GM19351 (cell line): ENCODE data around the gene EEFSEC.

Experiments used
- ATAC-seq: cut with Tn5 transposase; IDR thresholded peaks from one replicate; pipeline ENCODE4 v1.9.1; 2021; ENCODE audit warnings: mild to moderate bottlenecking, moderate library complexity; ENCODE audit not compliant: unreplicated experiment

The EEFSEC gene

DNA sequence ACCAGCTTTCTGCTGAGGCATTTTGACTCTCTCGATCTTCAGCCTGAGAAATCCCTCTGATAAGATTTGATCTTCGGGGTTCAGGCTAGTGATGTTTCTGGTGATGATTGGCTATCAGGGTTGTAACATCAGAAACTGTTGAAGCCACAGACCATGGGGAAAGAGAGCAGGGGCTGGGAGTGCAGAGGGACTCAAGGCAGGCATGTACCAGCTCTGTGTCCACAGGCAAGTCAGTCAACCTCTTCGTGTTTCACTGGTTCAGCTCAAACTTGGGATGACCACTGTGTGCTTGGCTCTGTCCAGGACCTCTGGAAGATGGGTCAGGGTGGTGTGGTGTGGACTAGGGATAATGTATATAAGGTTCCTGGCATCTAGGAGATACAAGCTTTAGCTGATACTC, 116.5 kb downstream of the EEFSEC start:
- ATAC-seq: no peak

DNA sequence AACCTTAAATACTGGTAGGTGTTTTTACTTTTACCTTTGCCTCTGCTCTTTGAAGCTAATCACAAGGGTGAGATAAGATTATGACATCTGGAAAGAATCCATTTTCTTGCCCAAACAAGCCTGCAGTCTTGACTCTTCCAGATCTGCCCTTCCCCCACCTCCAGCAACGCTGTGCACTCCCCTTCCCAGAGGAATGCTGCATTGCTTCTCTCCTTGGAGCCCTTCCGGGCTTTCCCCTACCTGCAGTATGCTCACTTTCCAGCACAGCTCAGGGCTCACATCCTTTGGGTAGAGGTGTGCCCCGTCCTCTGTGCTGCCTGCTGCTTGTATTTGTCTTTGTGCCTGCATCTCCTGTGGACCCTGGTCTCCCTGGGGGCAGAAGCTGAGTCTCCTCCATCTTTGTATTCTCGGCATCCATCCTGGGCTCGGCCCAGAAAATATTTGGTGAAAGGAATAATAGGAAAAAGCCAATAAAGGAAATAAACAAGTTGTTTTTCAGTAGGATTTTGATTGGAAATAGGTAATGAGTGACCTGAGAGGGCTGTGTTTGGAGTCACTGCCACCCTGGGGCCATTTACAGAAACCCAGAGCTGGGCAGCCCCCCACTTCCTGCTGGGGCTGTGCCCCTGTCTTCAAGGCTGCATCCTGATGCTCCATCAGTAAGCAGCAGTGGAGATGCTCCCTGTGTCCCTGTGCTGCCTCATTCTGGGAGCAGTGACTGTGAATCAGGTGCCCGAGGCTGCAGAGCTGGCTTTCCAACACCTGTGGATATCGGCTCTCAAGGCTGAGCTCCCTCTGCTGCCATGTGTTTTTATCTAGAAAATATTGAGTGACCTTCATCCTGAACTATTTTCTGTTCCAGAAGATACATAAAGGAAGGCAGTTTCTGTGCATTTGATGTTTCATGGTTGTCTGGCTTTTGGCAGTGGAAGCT, 117.5 kb downstream of the EEFSEC start:
- no peak for ATAC-seq

DNA sequence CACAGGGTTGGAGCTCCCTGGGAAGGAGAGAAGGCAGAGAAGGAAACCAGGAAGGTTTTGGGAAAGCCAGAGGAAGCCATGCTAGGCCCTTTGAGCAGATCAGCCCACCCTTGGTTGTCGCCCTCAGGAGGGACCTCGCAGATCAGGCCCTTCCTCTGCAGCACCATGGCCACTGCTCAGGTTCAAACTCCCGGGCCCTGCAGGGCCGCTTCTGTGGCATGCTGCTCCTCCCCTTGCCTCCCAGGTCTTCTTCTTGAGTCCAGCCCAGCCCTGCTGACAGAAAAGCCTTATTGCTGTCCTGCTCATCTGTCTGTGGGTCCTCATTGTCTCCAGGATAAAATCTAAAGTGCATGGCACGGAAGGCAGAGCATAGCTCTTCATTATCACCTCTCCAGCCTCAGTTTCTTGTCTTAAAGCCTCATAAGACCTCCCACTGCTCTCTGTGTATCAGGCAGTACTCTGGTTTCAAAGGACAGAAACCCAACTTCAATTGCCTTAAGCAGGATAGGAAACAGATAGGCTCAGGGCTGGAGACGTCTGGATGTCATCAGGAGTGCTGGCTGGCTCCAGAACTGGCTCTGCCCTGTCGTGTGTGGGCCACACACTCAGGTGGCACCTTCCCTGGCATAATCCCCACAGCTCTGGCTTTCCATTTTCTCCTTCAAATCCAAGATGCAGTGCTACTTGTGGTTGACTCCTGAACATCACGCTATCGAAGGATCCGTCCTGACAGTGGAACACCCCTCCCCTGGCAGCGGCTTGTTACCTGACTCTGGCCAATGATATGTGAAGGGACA, 118.5 kb downstream of the EEFSEC start:
- ATAC-seq: no peak

DNA sequence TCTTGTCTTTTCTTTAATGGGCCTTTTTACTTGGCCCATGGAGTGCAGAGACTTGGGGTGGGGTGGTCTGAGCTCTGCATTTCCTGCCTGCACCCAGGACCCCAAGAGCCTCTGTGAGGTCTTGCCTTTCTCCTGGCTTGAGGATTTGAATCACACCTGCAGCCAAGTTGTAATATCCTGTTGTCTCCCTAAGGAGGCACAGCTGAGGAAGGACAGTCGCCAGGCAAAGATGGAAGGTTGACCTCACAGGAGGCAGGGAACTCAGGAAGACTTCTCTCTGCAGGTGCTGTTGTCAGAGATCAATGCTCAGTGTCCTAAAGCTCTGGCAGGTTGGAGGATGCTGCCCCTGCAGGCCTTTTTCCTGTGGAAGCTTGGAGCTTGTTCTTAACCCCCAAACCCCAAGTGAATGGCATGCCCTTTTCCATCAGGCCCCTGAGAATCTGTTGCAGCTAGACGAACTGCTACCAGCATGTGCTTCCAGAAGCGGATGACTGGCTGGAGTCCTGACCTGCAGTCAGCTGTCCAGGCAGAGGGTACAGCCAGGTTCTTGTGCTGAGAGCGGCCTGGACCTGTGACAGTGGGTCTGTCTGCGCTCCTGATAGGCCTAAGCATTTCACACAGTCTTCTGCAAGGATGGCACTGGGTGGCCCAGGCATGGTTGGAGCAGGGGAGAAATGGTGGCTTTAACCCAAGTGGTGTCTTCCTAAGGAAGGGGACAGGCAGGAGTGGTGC, 120.0 kb downstream of the EEFSEC start:
- no peak for ATAC-seq

DNA sequence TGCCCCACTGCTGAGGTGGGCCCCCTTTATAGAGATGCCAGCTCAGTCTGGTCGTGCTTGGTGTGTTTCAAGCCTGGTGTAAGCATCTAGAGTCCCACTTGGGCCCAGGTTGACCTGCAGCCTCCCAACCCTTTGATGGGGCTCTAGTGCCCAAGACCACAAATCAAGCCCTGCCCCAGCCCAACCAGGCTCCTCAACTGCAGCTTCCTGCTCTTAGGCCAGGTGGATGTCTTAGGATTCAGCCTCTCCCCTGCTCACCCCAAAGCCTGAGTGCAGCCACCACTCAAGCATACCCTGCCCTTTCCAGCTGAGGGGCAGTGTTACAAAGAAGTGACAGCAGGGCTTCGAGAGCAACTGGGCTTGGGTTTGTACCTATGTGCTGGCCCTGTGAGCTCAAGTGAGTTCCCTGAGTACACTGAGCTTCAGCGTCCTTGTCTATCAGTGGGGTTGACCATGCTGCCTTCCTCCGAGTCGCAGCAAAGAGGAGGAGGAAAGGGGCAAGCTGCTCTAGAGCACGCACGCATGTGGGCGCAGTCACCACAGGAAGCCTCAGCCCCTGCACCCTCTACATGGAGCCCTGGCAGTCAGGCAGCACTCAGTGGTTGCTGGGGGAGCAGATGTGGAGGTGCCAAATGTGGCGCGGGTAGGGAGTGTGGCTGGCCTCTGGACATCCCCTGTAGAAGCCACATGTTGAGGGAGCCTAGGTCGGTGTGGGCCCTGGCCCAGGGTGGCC, 120.7 kb downstream of the EEFSEC start:
- no peak for ATAC-seq

DNA sequence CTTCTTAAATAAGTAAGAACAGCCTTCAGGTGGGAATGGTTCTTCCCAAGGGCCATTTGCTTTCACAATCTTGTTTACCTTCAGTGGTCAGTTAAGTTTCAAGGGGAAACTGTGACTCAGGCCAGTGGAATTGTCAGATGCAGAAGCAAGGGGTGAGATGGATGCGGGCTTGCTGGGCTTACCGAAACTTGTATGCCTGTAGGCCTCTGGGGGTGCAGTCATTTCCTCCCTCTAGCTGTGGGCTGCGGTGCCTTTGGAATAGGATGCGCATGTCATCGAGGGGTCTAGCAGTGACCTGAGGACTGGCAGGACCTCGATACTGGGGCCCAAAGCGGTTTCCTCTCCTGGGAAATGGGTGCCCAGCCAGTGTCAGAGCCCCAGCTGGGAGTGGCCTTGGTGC, 121.6 kb downstream of the EEFSEC start:
- ATAC-seq: no peak

DNA sequence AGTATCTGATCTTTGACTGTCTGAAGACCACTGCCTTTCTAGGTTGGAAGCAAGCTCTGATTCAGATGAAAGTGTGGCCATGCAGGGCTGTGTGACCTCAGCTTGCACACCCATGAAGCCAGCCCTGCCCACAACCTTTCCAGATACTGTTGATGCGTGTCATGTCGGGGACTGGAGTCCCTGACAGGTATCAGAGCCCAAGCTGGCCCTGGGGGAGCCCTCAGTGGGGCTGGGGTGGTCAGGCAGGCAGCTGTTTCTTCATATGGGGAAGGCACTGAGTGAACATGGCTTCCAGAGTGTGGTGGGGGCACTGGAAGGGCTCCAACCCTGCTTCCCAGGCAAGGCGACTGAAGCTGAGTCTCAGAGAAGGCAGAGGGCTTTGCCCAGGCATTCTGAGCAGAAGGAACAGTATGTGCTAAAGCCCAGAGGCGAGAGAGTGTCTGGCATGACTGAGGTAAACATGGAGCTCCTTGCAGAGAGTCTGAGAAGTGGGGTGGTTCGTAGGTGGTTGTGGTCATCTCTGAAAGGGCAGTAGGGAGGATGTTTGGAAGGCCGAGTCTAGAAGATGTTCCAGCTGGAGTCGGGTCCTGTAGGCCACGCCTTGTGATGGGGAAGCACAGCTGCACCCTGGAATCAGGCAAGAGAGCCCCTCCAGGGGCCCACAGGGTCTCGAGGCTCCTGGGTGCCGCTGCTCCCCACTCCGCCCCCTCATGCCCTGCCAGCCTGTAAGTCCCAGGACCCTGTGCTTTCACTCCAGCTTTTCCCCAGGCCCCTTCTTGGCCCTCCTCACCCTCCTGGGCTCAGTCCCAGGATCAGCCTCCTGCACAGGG, 122.2 kb downstream of the EEFSEC start:
- no peak for ATAC-seq

DNA sequence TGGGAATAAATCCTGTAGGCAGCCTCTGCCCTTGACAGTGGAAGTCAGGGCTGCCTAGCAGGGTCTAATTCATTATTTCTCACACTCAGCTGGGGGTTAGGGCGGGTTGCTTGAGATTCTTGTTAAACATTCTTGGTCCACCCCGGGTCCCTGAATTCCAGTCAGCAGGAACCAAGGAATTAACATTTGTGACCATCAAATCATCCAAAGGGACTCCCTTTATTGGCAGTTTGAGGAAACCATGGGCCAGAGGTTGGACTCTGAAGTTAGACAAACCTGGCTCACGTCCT, 122.8 kb downstream of the EEFSEC start:
- ATAC-seq: no peak

DNA sequence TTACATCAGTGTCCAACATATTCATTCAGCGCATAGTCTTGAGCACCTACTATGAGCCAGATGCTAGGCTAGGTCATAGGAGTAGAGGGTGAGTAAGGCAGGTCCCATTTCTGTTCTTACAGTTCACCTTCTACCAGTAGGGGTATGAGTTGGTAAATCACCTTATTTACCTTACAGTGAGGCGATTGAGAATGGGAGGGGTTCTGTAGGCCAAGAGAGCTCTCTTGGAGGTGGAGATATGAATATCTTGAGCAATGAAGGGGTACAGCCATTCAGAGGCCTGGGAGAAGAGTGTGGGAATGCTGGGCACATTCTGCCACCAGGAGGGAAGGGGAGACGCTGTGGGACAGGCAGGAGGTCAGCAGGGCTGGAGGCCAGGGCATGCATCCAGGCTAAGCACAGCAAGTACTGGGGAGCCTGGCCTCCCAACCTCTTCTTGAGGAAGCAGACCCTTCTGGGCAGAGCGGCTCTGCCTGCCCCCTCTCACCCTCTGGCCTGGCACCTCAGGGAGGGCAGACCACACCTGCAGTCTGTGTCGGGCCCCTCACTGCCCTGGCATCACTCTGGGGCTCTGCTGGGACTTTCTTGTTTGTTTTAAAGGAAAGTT, 123.4 kb downstream of the EEFSEC start:
- no peak for ATAC-seq

DNA sequence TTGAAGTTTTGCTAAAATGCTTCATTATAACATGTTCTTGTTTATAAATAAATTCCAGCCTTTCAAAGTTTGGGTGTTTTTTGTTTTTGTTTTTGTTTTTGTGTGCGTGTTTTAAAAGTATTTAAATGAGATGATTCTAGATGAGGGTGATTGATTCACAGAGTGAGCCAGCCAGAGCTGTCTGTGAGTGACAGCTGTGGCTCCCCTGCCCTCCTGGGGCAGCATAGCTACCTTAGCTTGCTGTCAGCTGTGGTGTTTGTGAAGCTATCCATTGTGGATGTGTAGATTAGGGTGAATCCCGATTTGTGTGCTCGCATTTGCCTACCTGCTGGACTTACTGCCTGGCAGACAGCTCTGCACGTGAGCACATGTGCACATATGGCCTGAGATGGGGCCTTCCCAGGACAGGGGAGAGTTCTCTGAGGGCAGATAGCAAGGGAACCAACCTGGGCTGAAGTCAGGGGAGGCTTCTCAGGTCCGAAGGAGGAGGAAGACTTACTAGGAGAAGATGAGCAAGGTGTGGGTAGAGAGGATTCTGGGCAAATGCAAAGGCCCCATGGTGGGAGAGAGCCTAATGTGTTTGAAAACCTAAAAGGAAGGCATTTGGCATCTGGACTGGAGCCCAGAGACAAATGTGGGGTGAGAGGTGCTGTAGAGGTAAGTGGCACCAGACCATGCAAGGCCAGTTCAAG, 124.2 kb downstream of the EEFSEC start:
- ATAC-seq: no peak

DNA sequence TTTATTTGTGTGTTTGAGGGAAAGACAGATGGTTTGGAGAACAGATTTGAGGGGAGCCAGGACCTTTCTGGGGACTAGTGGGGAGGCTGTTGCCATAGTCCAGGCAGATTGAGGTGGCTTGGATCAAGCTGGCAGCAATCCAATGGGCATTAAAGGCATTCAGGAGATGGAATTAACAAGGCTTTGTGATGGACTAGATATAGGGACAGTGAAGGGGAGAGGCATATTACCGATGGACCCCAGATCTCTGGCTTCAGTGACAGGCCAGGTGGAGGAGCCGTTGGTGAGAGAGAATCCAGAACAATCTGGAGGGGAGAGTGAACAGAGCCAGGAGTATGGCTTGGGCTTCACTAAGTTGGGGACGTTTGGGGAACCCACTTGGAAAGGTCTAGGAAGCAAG, 124.8 kb downstream of the EEFSEC start:
- ATAC-seq: no peak

DNA sequence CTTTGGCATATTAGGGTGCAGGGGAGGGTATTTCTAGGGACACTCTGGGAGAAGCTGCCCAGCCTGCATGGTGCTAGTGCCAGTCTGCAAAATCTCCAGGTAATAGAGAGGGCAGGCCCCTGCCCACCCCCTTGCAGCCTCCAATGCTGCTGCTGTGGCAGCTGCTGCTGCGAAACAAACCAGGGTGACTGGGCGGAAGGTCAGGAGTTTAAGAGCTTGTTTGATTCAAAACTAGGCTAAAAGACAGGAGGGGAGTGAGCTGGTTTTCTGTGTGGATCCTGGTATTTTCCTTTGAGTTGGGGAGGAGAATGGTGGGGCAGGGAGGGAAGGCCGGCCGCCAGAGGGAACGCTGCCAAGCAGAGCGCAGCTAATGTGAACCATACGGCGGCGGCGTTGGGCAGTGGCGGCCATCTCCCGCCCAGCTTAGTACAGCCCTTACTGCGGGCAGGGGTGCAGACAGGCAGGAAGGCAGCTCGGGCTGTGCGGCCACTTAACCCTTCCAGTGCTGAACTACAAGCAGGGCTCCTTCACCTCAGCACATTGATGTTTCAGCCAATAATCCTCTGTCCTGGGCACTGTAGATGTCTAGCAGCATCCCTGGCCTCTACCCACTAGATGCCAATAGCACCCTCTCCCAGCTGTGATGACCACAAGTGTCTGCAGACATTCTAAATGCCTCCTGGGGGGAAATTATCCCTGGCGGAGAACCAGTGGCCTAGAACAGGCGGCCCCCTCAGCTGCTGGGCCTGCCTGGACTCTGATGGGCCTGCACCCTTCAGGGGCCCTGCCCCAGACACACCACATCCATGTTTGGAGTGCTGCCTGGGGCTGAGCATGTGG, 125.7 kb downstream of the EEFSEC start:
- ATAC-seq: no peak

DNA sequence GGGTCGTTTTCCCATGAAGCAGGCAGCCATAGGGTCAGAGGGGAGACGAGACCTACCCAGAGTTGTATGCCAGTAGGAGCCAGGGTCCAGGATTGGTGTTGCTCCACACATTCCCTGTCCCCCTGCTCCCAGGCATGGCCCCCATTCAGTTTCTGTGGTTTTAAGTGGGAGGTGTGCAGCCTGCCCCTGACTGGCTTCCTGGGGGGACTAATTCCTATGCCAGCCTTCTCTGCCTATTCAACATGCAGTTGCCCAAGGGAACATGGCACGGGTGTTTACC, 126.3 kb downstream of the EEFSEC start:
- no peak for ATAC-seq

DNA sequence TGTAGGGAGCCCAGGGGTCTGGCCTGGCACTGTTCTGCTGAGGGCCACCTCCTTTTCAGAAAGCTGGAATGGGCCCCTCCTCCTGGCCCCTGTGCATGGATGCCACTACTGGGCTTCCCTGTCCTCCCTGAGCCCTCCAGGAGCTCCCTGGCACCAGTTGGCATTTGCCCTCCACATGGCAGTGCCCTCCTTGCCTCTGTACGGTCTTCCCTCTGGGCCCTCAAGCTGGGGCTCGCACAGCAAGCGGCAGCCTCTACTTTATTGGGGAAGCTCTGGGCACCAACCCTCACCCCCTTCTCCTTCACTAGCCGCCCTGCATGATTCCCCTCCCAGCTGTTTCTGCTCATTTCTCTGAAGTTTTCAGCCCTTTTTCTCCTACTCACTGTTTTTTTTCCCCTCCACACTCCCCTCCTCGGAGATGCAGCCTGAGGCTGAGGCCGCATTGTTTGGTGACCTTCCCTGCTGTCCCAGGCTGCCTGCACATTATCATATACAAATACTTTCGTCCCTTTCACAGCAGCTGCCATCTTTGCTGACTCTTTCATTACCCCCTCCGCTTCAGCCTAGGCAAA, 127.3 kb downstream of the EEFSEC start:
- no peak for ATAC-seq

DNA sequence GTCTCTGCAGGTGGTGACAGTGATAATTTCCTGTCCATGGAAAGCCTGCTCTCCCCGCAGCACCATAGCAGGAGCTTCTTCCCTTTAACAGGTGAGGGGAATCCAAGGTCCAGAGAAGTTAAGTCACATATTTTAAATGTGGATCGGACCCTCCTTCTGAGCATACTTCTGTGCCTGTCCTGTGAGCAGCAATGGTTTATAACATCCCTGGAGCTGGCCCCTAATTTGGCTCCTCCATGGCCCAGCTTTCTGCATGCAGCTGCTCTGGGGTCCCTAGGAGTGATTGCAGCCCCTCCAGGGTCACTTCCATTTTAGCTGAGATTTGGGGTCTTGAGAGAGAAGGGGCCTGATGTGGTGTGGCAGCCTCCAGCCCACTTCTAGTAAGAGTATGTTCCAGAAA, 127.8 kb downstream of the EEFSEC start:
- no peak for ATAC-seq

DNA sequence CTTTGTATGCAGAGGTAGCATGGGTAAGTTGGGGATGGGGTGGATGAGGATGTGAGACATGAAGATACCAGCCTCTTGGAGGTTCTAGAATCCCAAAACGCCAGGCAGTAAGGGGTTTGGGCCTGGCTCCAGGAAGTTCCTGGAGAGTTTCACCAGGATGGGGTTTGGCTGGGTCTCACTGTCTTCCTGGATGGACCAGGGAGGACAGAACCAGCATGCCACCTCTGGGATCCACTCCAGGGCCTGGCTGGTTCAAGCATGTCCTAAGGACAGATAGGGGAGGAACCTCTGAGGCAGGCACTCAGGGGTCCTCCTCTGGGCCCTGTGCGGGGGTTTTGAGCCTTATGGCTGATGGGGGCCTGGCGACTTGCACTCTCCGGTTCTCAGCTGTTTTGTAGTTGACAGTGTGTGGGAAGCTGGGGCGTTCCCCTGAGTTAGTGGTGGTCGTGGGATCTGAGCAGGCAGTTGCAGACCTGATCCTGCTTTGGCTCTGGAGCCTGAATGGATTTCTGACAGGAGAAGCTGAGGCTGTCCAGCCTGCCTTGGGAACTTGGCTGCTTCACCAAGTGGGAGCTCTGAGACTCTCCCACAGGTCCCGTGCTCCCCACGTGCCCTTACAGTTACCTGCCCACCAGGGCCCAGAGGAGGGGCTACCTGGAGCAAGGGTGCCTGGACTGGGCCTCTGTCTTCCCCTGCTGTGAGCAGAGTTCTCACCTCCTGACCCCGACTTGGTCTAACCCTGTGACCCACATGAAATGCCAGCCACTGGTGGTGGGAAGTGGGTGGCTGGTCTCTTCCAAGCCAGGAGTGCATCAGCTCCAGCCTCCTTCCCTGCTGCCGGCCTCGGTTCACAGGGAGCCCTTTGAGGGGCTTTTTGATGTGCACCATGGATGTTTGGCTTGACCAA, 128.4 kb downstream of the EEFSEC start:
- no peak for ATAC-seq
